ENCODE data around the gene DCP1B. TPM values are rescaled to one million over a fixed set of nuclear protein-coding genes. Genes with fewer than 3 reads are reported as not detected.

DCP1B gene
- total and polyA plus RNA-seq, 12 donors = 1.1 to 4.9 (median 2.0) TPM

GRCh38 chr12:2008677-2009076 is 4.4 kb upstream of the DCP1B start:
- TF ChIP-seq, protein P1, sequence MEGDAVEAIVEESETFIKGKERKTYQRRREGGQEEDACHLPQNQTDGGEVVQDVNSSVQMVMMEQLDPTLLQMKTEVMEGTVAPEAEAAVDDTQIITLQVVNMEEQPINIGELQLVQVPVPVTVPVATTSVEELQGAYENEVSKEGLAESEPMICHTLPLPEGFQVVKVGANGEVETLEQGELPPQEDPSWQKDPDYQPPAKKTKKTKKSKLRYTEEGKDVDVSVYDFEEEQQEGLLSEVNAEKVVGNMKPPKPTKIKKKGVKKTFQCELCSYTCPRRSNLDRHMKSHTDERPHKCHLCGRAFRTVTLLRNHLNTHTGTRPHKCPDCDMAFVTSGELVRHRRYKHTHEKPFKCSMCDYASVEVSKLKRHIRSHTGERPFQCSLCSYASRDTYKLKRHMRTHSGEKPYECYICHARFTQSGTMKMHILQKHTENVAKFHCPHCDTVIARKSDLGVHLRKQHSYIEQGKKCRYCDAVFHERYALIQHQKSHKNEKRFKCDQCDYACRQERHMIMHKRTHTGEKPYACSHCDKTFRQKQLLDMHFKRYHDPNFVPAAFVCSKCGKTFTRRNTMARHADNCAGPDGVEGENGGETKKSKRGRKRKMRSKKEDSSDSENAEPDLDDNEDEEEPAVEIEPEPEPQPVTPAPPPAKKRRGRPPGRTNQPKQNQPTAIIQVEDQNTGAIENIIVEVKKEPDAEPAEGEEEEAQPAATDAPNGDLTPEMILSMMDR (IDR thresholded peaks at IDR 0.05) = no peak
- intact Hi-C loops (cut with DNase I) = no loop called here
- Histone ChIP-seq H3K27me3 (no peaks in the 10 kb centered on the region), H3K4me1 (peaks cover 6 to 60% (median 26%) of the 10 kb centered on the region in 9 donors), H3K27ac (no peak overlapping the region), H3K9me3 (no peaks in the 10 kb centered on the region), H3K36me3 (no peaks in the 10 kb centered on the region), H3K4me3 (no peak overlapping the region)
- DNase-seq (no peak), ATAC-seq (no peak)
- 80 to 90% methylated on average over 5 of the region's 5 CpGs for WGBS, 2 donors

DNA sequence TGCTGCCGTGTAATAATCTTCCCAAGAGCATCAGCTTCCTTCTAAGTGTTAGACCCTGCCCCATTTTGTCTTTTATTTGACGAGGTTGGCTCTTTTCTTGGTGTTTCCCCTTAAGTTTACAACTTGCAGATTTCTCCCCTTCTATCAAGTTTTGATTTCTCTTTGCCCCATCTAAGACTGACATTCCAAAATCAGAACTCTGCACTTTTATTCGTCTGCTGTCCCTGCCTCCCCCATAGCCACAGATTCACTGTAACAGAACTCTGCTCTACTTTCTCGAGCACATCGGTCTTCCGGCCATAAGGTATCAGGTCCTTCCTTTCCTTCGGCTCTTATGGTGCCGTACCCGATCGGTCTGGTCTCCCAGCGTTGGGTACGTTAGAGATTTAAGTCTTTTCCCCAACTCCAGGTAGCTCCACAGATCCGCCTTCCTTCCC is 563 bp downstream of the DCP1B start:
- H3K4me1 ChIP-seq = peaks cover 2 to 62% (median 35%) of the 10 kb centered on the region in 9 donors
- WGBS, 2 donors = 0 to 1% methylated on average over 13 of the region's 13 CpGs
- ATAC-seq = peak; percentile 13 to 50 (median 42)

DNA sequence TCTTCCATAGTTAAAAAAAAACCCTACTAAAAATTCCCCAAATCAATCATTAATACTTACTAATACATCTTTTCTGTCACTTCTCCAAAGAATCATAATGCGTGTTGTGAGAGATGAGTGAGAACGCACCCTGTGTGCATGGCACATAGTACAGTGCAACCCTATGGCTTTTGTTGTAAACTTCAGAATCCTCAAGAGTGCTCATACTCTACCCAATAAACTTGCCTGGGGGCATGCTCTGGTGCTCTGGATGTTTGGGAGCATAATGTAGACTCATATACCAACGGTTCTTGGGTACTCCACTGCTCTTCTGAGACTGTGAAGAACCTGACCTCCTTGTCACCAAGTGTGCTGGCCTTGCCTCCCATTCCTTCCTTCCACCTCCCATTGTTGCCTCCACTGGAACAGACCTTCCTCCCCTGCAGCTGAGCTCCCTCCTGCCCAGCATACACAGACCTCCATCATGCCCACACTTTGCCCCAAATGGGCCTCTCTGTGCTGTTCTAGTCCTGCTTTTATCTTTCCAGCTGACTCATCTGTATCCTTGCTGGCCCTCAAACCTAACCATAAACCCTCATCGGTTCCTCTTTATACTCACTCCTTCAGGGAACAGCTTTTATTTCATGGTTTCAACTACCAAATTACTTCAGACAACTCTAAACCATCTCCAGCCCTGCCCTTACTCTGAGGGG is 8.9 kb downstream of the DCP1B start:
- ATAC-seq = peak in 4 of 8 donors; percentile 10 to 57 (median 18)

More for the DNA sequence above, 563 bp downstream of the DCP1B start:
- TF ChIP-seq, protein P1 (IDR thresholded peaks at IDR 0.05) = no peak
- intact Hi-C loops (cut with DNase I) = no loop called here
- no peaks in the 10 kb centered on the region for H3K27me3 ChIP-seq
- no peaks in the 10 kb centered on the region for H3K9me3 ChIP-seq
- DNase-seq = no peak
- H3K4me3 ChIP-seq = peak overlapping the region; percentile 64 to 89 (median 76)
- H3K36me3 ChIP-seq = peaks cover 0 to 4% (median 0%) of the 10 kb centered on the region in 9 donors
- peak overlapping the region; percentile 72 to 93 (median 87) for H3K27ac ChIP-seq

DNA sequence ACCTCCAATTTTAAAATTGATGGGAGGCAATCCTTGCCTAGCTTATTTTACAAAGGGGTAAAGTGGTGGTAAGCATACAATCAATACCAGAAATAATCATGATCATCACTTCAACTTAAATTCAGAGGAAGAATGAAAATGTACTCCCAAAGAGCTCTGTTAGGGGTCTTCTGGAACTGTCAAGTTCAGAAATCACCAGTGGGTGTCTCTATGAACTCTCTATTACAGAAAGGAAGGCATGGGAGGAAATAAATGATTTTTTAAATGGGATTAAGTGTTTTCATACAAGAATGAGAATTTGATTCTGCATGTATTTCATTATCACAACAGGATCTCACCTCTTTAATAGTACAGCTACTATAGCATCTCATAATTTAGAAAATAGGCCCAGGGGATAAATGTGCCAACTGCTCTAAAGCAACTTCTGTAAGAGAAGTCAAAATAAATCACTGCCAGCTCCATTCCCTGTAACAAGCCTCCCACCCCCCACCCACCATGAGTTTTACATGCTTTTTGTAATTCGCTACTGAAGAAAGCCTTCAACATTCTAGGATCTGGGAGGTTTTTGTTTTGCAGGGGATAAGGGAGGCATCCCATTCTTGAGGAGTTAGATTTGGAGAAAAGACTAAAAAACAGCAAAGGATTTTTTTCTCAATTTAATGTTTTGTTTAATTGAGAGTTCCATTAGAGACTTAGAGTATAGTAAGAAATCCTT is 9.7 kb downstream of the DCP1B start:
- no peaks in the 10 kb centered on the region for H3K9me3 ChIP-seq
- TF ChIP-seq, protein P1 (IDR thresholded peaks at IDR 0.05) = no peak
- ATAC-seq (no peak), DNase-seq (no peak)
- peak overlapping the region in 1 of 10 donors; percentile 59 for H3K27ac ChIP-seq
- WGBS, 2 donors = 100% methylated on average over 1 of the region's 1 CpG
- H3K4me3 ChIP-seq = no peak overlapping the region
- intact Hi-C loops (cut with DNase I) = no loop called here
- peaks cover 0 to 53% (median 25%) of the 10 kb centered on the region in 9 donors for H3K4me1 ChIP-seq
- H3K27me3 ChIP-seq = no peaks in the 10 kb centered on the region
- H3K36me3 ChIP-seq = peaks cover 0 to 93% (median 10%) of the 10 kb centered on the region in 9 donors

More for the DNA sequence above, 8.9 kb downstream of the DCP1B start:
- Histone ChIP-seq H3K36me3 (peaks cover 0 to 85% (median 10%) of the 10 kb centered on the region in 9 donors), H3K9me3 (no peaks in the 10 kb centered on the region), H3K27me3 (no peaks in the 10 kb centered on the region), H3K27ac (no peak overlapping the region), H3K4me3 (no peak overlapping the region), H3K4me1 (peaks cover 0 to 59% (median 25%) of the 10 kb centered on the region in 9 donors)
- DNase-seq = no peak
- TF ChIP-seq, protein P1 (IDR thresholded peaks at IDR 0.05) = no peak
- intact Hi-C loops (cut with DNase I) = no loop called here
- 92 to 95% methylated on average over 4 of the region's 4 CpGs for WGBS, 2 donors

Data from heart right ventricle (tissue), 16 donors.